ENCODE data around the gene AGGF1.
"Not testable (repeated sequence)": the region's sequence is repeated elsewhere in the genome, so short reads cannot be mapped to it uniquely, and the experiment has no call there.

AGGF1 gene

GRCh38 chr5:76990899-76991459 lies 39.2 kb upstream of the AGGF1 start:
- no peak overlapping the region for H3K23ac ChIP-seq (ENCODE audit: low read length)
- H3K79me1 ChIP-seq (ENCODE audit: low read length), result no peaks in the 10 kb centered on the region
- no CpG with 5 or more reads among the region's 5 CpGs for WGBS (ENCODE audit: extremely low coverage, insufficient coverage, low lambda C conversion rate)
- no peak overlapping the region for H3K56ac ChIP-seq (ENCODE audit: low read length)
- H3K4me3 ChIP-seq (ENCODE audit: low read length), result no peak overlapping the region
- no peaks in the 10 kb centered on the region for H3K79me2 ChIP-seq (ENCODE audit: control insufficient read depth, insufficient read depth, low read length)
- H4K5ac ChIP-seq (ENCODE audit: low read length), result no peak overlapping the region
- H3K4ac ChIP-seq (ENCODE audit: low read depth, low read length), result no peak overlapping the region
- H4K8ac ChIP-seq (ENCODE audit: low read depth, low read length), result no peak overlapping the region
- H3K27ac ChIP-seq (ENCODE audit: low read depth, low read length), result no peak overlapping the region
- H3K9ac ChIP-seq (ENCODE audit: low read length), result no peak overlapping the region
- H3K18ac ChIP-seq (ENCODE audit: low read length), result no peak overlapping the region
- H2BK15ac ChIP-seq (replicated peaks; ENCODE audit: low read depth), result no peak overlapping the region
- no peak overlapping the region for H2AK5ac ChIP-seq (ENCODE audit: low read length)
- no peak overlapping the region for H2BK5ac ChIP-seq (ENCODE audit: low read length)
- no peaks in the 10 kb centered on the region for H3K36me3 ChIP-seq (ENCODE audit: control insufficient read depth, insufficient read depth, low read length)
- H3K4me1 ChIP-seq (ENCODE audit: control insufficient read depth, low read depth, low read length), result peaks cover 6% of the 10 kb centered on the region
- DNase-seq, result no peak
- H3K27me3 ChIP-seq (ENCODE audit: insufficient read depth, low read length, poor library complexity), result no peaks in the 10 kb centered on the region
- no peak overlapping the region for H3K4me2 ChIP-seq (ENCODE audit: low read length)
- H2BK120ac ChIP-seq (ENCODE audit: low read depth, low read length), result no peak overlapping the region

GRCh38 chr5:76993436-76993835 lies 36.8 kb upstream of the AGGF1 start:
- WGBS (ENCODE audit: extremely low coverage, insufficient coverage, low lambda C conversion rate), result no CpG with 5 or more reads among the region's 9 CpGs
- H3K9ac ChIP-seq (ENCODE audit: low read length); H3K18ac ChIP-seq (ENCODE audit: low read length); H3K4me1 ChIP-seq (ENCODE audit: control insufficient read depth, low read depth, low read length); H3K23ac ChIP-seq (ENCODE audit: low read length); DNase-seq; H2BK120ac ChIP-seq (ENCODE audit: low read depth, low read length); H3K27me3 ChIP-seq (ENCODE audit: insufficient read depth, low read length, poor library complexity); H4K5ac ChIP-seq (ENCODE audit: low read length); H3K4me3 ChIP-seq (ENCODE audit: low read length); H3K4ac ChIP-seq (ENCODE audit: low read depth, low read length); H2BK15ac ChIP-seq (replicated peaks; ENCODE audit: low read depth); H3K4me2 ChIP-seq (ENCODE audit: low read length); H3K79me1 ChIP-seq (ENCODE audit: low read length); H3K56ac ChIP-seq (ENCODE audit: low read length); H3K79me2 ChIP-seq (ENCODE audit: control insufficient read depth, insufficient read depth, low read length); H2AK5ac ChIP-seq (ENCODE audit: low read length); H3K27ac ChIP-seq (ENCODE audit: low read depth, low read length); H4K8ac ChIP-seq (ENCODE audit: low read depth, low read length); H2BK5ac ChIP-seq (ENCODE audit: low read length); H3K36me3 ChIP-seq (ENCODE audit: control insufficient read depth, insufficient read depth, low read length): not testable (repeated sequence)

GRCh38 chr5:76994337-76994736 lies 35.9 kb upstream of the AGGF1 start:
- H3K36me3 ChIP-seq (ENCODE audit: control insufficient read depth, insufficient read depth, low read length), result no peaks in the 10 kb centered on the region

GRCh38 chr5:76998251-76998650 lies 32.0 kb upstream of the AGGF1 start:
- not testable (repeated sequence) for H3K27ac ChIP-seq (ENCODE audit: low read depth, low read length); H2BK120ac ChIP-seq (ENCODE audit: low read depth, low read length); H4K5ac ChIP-seq (ENCODE audit: low read length); H3K56ac ChIP-seq (ENCODE audit: low read length); H3K4me3 ChIP-seq (ENCODE audit: low read length); H3K9ac ChIP-seq (ENCODE audit: low read length); H3K79me2 ChIP-seq (ENCODE audit: control insufficient read depth, insufficient read depth, low read length); H2BK15ac ChIP-seq (replicated peaks; ENCODE audit: low read depth); H3K27me3 ChIP-seq (ENCODE audit: insufficient read depth, low read length, poor library complexity); H2BK5ac ChIP-seq (ENCODE audit: low read length); H2AK5ac ChIP-seq (ENCODE audit: low read length); H4K8ac ChIP-seq (ENCODE audit: low read depth, low read length); DNase-seq; H3K36me3 ChIP-seq (ENCODE audit: control insufficient read depth, insufficient read depth, low read length); H3K4ac ChIP-seq (ENCODE audit: low read depth, low read length); H3K4me2 ChIP-seq (ENCODE audit: low read length); H3K79me1 ChIP-seq (ENCODE audit: low read length); H3K18ac ChIP-seq (ENCODE audit: low read length); H3K4me1 ChIP-seq (ENCODE audit: control insufficient read depth, low read depth, low read length); H3K23ac ChIP-seq (ENCODE audit: low read length)
- WGBS (ENCODE audit: extremely low coverage, insufficient coverage, low lambda C conversion rate), result no CpG with 5 or more reads among the region's 4 CpGs

More at GRCh38 chr5:76994337-76994736, 35.9 kb upstream of the AGGF1 start:
- Histone ChIP-seq H3K79me2 (ENCODE audit: control insufficient read depth, insufficient read depth, low read length) (no peaks in the 10 kb centered on the region), H3K56ac (ENCODE audit: low read length) (no peak overlapping the region), H3K23ac (ENCODE audit: low read length) (no peak overlapping the region), H4K8ac (ENCODE audit: low read depth, low read length) (no peak overlapping the region), H3K9ac (ENCODE audit: low read length) (no peak overlapping the region), H4K5ac (ENCODE audit: low read length) (no peak overlapping the region), H3K4me3 (ENCODE audit: low read length) (no peak overlapping the region), H2BK15ac (replicated peaks; ENCODE audit: low read depth) (no peak overlapping the region), H3K27ac (ENCODE audit: low read depth, low read length) (no peak overlapping the region), H3K79me1 (ENCODE audit: low read length) (no peaks in the 10 kb centered on the region), H2BK120ac (ENCODE audit: low read depth, low read length) (no peak overlapping the region), H3K27me3 (ENCODE audit: insufficient read depth, low read length, poor library complexity) (no peaks in the 10 kb centered on the region), H3K4me2 (ENCODE audit: low read length) (no peak overlapping the region), H3K18ac (ENCODE audit: low read length) (no peak overlapping the region), H2AK5ac (ENCODE audit: low read length) (no peak overlapping the region), H3K4me1 (ENCODE audit: control insufficient read depth, low read depth, low read length) (no peaks in the 10 kb centered on the region), H3K4ac (ENCODE audit: low read depth, low read length) (no peak overlapping the region), H2BK5ac (ENCODE audit: low read length) (no peak overlapping the region)
- no peak for DNase-seq
- WGBS (ENCODE audit: extremely low coverage, insufficient coverage, low lambda C conversion rate), result 53% methylated on average over 2 of the region's 6 CpGs

GRCh38 chr5:76999451-76999850 lies 30.8 kb upstream of the AGGF1 start:
- H3K27me3 ChIP-seq (ENCODE audit: insufficient read depth, low read length, poor library complexity), result no peaks in the 10 kb centered on the region
- peak; percentile 59 for DNase-seq
- H3K4me3 ChIP-seq (ENCODE audit: low read length), result no peak overlapping the region
- no peaks in the 10 kb centered on the region for H3K79me2 ChIP-seq (ENCODE audit: control insufficient read depth, insufficient read depth, low read length)
- no peak overlapping the region for H3K56ac ChIP-seq (ENCODE audit: low read length)
- no peaks in the 10 kb centered on the region for H3K4me1 ChIP-seq (ENCODE audit: control insufficient read depth, low read depth, low read length)
- no peak overlapping the region for H3K9ac ChIP-seq (ENCODE audit: low read length)
- no peak overlapping the region for H3K27ac ChIP-seq (ENCODE audit: low read depth, low read length)
- no peak overlapping the region for H3K23ac ChIP-seq (ENCODE audit: low read length)
- no peaks in the 10 kb centered on the region for H3K79me1 ChIP-seq (ENCODE audit: low read length)
- no peak overlapping the region for H3K4me2 ChIP-seq (ENCODE audit: low read length)
- H3K18ac ChIP-seq (ENCODE audit: low read length), result peak overlapping the region; percentile 76
- H2AK5ac ChIP-seq (ENCODE audit: low read length), result no peak overlapping the region
- no peak overlapping the region for H2BK5ac ChIP-seq (ENCODE audit: low read length)
- H4K8ac ChIP-seq (ENCODE audit: low read depth, low read length), result no peak overlapping the region
- no peak overlapping the region for H2BK15ac ChIP-seq (replicated peaks; ENCODE audit: low read depth)
- no peak overlapping the region for H4K5ac ChIP-seq (ENCODE audit: low read length)
- no peak overlapping the region for H3K4ac ChIP-seq (ENCODE audit: low read depth, low read length)
- WGBS (ENCODE audit: extremely low coverage, insufficient coverage, low lambda C conversion rate), result no CpG with 5 or more reads among the region's 2 CpGs
- H3K36me3 ChIP-seq (ENCODE audit: control insufficient read depth, insufficient read depth, low read length), result no peaks in the 10 kb centered on the region
- H2BK120ac ChIP-seq (ENCODE audit: low read depth, low read length), result no peak overlapping the region

- Histone ChIP-seq H3K18ac (ENCODE audit: low read length) (no peak overlapping the region), H3K27me3 (ENCODE audit: insufficient read depth, low read length, poor library complexity) (no peaks in the 10 kb centered on the region), H2BK120ac (ENCODE audit: low read depth, low read length) (no peak overlapping the region), H4K8ac (ENCODE audit: low read depth, low read length) (no peak overlapping the region), H3K36me3 (ENCODE audit: control insufficient read depth, insufficient read depth, low read length) (no peaks in the 10 kb centered on the region), H3K79me1 (ENCODE audit: low read length) (no peaks in the 10 kb centered on the region), H3K27ac (ENCODE audit: low read depth, low read length) (no peak overlapping the region), H3K4me1 (ENCODE audit: control insufficient read depth, low read depth, low read length) (no peaks in the 10 kb centered on the region), H2AK5ac (ENCODE audit: low read length) (no peak overlapping the region), H2BK15ac (replicated peaks; ENCODE audit: low read depth) (no peak overlapping the region), H4K5ac (ENCODE audit: low read length) (no peak overlapping the region), H3K23ac (ENCODE audit: low read length) (no peak overlapping the region), H3K9ac (ENCODE audit: low read length) (no peak overlapping the region), H3K4me3 (ENCODE audit: low read length) (no peak overlapping the region), H3K79me2 (ENCODE audit: control insufficient read depth, insufficient read depth, low read length) (no peaks in the 10 kb centered on the region), H2BK5ac (ENCODE audit: low read length) (no peak overlapping the region), H3K4ac (ENCODE audit: low read depth, low read length) (no peak overlapping the region), H3K4me2 (ENCODE audit: low read length) (no peak overlapping the region), H3K56ac (ENCODE audit: low read length) (no peak overlapping the region)
- WGBS (ENCODE audit: extremely low coverage, insufficient coverage, low lambda C conversion rate), result no CpG with 5 or more reads among the region's 1 CpG
- no peak for DNase-seq
Measured at GRCh38 chr5:77003246-77003645, 27.0 kb upstream of the AGGF1 start.
